Sigmoid colon (tissue), 4 donors: ENCODE data around the gene LMBR1L.

Experiments
- POLR2AphosphoS5 ChIP-seq, 4 donors: sonication (generic); formaldehyde crosslinking; IDR thresholded peaks; one replicate each; pipeline ENCODE4 v1.6.1; 2017; ENCODE audit warnings: antibody characterized with exemption in 4 of 4
- TF ChIP-seq, protein P1 (sequence below), 4 experiments: fragments of 450-650 bp in 3 of 4; fragments of 200-600 bp in 1 of 4; IDR thresholded peaks; one replicate each; pipeline ENCODE4 v1.5.1; 2016 to 2019; ENCODE audit warnings: antibody characterized with exemption in 4 of 4, mild to moderate bottlenecking in 3 of 4, moderate library complexity in 2 of 4

DNA sequence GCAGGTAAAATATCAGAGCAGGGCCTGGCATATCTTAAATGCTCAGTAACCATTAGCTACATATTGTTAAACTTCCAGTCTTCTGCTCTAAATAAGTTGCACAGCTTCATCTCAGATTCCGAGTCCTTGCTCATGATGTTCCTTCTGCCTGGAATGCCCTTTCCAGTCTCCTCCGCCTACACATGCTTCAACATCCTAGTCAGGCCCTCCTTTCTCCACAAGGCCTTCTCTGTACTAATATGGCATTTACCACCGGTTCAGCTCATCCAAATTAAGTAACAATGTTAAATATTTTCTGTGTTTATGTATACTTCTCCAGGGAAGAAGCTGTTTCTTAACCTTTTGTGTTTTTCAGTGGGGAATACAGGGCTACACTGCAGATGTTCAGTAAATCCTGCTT is 24.5 kb downstream of the LMBR1L start:
- TF ChIP-seq POLR2AphosphoS5 (IDR thresholded peaks at IDR 0.05), result no peak
- TF ChIP-seq, protein P1, sequence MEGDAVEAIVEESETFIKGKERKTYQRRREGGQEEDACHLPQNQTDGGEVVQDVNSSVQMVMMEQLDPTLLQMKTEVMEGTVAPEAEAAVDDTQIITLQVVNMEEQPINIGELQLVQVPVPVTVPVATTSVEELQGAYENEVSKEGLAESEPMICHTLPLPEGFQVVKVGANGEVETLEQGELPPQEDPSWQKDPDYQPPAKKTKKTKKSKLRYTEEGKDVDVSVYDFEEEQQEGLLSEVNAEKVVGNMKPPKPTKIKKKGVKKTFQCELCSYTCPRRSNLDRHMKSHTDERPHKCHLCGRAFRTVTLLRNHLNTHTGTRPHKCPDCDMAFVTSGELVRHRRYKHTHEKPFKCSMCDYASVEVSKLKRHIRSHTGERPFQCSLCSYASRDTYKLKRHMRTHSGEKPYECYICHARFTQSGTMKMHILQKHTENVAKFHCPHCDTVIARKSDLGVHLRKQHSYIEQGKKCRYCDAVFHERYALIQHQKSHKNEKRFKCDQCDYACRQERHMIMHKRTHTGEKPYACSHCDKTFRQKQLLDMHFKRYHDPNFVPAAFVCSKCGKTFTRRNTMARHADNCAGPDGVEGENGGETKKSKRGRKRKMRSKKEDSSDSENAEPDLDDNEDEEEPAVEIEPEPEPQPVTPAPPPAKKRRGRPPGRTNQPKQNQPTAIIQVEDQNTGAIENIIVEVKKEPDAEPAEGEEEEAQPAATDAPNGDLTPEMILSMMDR (IDR thresholded peaks at IDR 0.05), result no peak
